GM18505 (cell line): ENCODE data around the gene ARL10.

Experiments
- ATAC-seq: cut with Tn5 transposase; IDR thresholded peaks from one replicate; pipeline ENCODE4 v1.9.1; 2021; ENCODE audit not compliant: unreplicated experiment
- POLR2A ChIP-seq: IDR thresholded peaks from 4 replicates; pipeline ENCODE4 v1.6.1; 2011; ENCODE audit warnings: borderline replicate concordance; ENCODE audit not compliant: insufficient read depth, insufficient read length; ENCODE audit errors: extremely low read depth

The ARL10 gene

DNA sequence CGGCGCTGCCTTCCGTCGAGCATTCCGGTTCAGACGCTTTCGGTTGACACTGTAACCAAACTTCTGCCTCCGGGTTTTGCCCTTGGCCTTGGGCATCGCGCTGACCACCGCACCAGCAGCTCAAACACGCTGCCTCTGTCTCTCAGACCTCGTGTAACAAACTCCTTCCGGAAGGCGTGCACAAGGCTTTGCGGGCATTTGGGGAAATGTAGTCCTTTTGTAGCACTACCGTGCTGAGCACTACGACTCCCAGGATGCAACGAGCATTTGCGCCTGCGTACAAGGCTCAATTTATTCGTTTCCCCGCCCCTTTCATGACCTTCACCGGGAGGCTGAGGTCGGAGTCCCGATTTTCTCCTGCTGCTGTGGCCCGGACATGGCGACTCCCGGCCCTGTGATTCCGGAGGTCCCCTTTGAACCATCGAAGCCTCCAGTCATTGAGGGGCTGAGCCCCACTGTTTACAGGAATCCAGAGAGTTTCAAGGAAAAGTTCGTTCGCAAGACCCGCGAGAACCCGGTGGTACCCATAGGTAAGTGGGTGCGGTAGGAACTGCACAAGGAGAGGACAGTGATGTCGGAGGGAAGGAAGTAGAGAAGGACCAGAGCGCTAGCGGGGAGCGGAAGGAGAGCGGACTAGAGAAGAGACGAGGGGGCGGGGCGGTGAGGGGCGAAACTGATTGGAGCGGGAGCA, 23.3 kb downstream of the ARL10 start, which contains the start of the genes HIGD2A and NOP16:
TSS of gene HIGD2A (plus strand) at position 308 of the 691 bp plus-strand sequence. CDS start at position 377, 69 bp downstream.
TSS of gene NOP16 (minus strand) at position 155 of the 691 bp plus-strand sequence. CDS start at position 96, 59 bp downstream.
- ATAC-seq, result peak; percentile 89
- peak; percentile 81 for TF ChIP-seq POLR2A

DNA sequence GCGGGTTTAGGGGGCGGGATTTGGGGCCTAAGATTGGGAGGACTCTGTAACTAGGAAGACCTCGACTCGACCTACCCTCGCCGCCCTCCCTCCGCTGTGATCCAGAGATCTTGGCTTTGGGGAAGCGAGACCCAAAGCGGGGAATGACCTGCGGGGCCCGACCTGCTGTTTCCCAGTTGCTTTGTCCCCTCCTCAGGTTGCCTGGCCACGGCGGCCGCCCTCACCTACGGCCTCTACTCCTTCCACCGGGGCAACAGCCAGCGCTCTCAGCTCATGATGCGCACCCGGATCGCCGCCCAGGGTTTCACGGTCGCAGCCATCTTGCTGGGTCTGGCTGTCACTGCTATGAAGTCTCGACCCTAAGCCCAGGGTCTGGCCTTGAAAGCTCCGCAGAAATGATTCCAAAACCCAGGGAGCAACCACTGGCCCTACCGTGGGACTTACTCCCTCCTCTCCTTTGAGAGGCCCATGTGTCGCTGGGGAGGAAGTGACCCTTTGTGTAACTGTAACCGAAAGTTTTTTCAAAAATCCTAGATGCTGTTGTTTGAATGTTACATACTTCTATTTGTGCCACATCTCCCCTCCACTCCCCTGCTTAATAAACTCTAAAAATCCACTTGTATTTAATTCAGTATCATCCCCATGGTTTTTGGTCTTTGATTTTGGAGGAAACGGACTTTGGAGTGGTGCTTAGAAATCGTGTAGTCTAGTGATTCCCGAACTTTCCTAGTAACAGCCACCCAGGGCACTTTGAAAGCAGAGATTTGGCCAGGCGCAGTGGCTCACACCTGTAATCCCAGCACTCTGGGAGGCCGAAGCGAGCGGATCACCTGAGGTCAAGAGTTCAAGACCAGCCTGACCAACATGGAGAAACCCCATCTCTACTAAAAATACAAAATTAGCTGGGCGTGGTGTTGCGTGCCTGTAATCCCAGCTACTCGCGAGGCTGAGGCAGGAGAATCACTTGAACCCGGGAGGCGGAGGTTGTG, 24.1 kb downstream of the ARL10 start:
- ATAC-seq, result peak; percentile 35
- peak; percentile 83 for TF ChIP-seq POLR2A

DNA sequence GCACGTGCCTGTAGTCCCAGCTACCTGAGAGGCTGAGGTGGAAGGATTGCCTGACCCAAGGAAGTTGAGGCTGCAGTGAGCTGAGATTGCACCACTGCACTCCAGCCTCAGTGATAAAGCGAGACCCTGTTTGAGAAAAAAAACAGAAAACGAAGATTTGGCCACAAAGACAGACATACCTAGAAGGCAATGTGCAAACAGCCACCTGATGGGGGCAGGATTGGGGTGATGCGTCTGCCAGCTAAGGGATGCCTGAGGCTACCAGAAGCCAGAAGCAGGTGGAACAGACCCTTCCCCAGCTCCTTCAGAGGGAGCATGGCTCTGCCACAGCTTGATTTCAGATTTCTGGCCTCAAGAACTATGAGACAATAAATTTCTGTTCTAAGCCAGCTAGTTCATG, 26.2 kb downstream of the ARL10 start:
- ATAC-seq, result no peak
- TF ChIP-seq POLR2A, result no peak

DNA sequence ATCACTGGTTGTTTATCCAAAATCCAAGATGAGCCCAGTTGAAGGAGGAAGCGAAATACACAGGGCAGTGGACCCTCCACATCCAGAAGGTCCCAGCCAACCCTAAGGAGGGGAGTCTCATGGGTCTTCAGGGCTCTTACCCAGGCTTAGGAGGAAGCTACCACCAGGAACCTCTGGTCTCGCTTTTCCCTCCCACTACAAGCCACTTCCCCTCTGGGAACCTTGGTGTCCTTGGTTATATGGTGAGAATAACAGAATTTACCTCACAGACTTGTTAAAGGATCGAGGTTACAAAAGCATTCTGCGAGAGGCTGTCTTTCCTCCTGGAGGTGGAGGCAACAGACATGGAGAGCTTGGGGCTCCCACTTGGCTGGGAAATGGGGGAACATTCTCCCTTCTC, 26.7 kb downstream of the ARL10 start:
- TF ChIP-seq POLR2A, result no peak
- ATAC-seq, result no peak

DNA sequence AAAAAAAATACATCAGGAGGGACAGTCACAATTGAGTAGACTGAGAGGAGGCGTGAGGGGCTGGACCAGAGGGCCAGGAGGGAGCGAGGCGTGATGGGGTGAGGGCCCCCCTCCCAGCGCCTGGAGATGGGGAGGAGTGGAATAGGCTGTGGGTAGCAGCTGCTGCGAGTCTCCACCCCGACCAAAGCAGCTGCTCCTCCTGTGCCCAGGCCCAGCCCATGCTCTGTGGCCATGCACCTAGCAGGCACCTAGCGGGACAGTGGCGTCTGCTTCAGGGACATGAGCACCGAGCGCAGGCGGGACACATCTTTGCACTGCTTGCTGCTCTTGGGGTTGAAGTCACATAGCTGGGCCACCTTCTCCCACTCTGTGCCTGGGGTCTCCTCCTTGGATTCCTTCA, 27.2 kb downstream of the ARL10 start:
- ATAC-seq, result no peak
- TF ChIP-seq POLR2A, result no peak

DNA sequence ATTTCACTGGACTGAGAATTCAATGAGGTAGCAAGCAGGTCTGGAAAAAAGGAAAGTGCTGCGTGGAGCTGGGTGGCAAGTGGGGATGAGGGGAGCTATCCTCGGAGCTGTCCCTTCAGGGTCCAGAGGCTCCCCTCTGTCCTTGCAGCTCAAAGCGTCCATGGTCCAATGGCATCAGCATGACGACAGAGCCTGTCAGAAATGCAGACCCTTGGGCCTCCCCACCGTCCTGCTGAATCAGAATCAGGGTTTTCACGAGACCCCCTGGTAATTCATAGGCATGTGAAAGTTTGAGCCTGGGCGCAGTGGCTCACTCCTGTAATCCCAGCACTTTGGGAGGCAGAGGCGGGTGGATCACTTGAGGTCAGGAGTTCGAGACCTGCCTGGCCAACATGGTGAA, 28.8 kb downstream of the ARL10 start:
- ATAC-seq, result no peak

DNA sequence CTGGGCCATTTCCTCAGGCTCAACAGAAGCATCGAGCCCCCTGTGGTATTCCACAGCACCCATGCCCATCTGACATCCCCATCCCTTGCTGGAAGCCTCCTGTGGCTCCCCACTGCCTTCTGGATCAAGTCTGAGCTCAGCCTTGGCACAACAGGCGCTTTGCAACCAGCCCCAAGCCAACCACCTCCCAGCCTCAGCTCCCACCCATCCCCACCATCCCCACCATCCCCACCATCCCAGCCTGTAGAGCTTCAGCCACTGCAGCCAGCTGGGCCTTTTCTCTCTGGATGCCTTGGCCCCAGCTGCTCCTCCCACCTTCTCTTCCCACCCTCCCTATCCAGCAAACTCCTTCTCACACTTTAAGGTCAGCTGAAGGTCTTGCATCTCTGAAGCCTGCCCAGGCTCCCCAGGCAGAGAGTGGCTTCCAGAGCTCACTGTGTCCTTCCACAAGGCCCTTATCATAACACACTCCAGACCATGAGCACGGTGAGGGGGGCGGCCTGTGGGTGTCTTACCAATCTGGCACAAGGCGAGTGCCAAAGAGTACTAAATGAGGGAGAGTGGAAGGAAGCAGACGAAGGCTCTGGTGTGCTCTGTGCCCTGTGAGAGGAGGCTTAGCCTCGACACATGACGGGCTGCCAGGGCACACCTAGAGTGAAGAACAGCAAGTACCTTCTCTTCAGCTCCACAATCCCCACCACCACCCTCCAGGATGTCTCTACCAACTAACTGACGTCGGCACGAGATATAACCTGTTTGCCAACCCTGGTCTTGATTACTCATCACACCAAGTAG, 29.8 kb downstream of the ARL10 start:
- no peak for TF ChIP-seq POLR2A
- ATAC-seq, result no peak

More for the DNA sequence above, 28.8 kb downstream of the ARL10 start:
- no peak for TF ChIP-seq POLR2A

DNA sequence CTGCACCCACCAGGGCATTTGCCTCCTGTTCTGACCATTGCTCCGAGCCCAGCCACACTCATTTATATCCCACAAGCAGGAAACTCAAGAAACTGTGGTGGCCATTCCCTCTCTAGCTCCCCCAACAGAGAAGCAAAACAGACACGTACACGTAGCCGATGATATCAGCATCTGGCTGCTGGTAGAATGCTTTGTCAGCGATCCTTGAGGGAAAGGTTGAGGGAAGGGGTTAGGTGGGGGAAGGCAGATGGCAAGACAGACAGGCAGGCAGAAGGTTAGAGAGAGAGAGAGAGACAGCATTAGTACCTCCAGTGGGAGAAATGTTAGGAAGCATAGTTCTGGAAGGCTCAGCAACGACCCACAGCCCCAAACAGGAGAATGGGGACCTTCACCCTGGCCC, 31.0 kb downstream of the ARL10 start:
- TF ChIP-seq POLR2A, result no peak
- no peak for ATAC-seq

DNA sequence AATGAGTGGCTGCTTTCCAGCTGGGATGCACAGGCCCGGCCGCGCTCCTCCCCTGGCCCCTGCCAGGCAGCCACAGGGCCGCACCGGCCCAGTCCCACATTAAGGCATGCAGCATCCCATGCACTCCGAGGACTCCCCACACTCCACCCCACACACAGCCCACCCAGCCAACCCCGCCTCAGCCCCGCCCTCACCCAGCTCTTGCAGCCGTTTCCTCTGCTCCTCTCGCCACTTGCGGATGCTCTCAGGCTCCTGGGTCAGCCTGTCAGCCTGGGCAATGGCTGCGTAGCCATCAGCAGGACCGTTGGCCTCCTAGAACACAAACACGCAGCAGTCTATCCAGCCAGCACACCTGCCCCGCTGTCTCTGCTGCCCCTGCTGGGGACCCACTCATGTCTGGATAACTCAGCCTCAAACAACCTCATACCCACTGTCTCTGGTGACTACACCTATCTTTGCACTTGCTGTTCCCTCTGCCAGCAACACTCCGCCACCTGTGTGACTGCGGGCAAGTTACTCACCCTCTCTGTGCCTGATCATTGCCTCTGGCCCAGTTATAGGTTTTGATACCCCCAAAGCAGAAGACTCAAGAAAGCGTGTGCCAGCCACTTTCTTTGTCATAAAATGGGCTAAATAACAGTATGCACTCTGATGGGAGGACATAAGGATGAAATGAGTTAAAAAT, 32.6 kb downstream of the ARL10 start:
- TF ChIP-seq POLR2A, result no peak
- ATAC-seq, result no peak

DNA sequence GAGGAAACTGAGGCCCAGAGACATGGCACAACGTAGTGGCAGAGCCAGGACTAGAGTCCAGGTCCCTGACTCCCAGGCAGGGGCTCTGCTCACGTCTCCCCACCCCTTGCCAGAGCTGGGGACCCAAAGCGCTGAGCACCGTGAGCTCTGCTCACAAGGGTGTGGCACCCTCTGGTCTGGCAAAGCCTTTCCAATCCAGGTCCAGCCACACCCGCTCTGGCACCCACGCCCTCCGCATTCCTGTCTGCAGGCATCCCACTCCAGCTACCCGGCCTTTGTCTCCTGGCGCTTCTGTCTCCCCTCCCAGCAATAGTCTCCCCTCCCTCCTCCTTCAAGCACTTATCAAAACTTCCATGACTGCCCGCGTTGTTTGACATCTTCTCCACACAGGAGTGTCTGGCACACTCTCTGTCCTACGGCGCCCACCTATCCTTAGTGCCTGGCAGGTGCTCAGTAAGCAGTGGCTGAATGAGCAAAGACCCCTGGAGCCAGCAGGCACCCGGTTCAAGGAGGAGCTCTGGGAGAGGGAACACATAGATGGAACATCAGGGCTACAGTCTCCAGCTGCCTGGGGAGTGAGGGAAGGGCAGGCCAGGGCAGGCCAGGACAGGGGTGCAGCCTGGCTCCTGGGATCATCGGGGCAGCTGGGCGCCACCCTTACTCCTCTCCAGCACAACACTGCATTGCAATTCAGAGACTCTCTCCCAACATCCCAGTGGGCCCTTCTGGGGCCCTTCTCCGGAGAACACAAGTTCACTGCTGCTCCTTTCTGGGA, 35.3 kb downstream of the ARL10 start:
- no peak for ATAC-seq
- no peak for TF ChIP-seq POLR2A

DNA sequence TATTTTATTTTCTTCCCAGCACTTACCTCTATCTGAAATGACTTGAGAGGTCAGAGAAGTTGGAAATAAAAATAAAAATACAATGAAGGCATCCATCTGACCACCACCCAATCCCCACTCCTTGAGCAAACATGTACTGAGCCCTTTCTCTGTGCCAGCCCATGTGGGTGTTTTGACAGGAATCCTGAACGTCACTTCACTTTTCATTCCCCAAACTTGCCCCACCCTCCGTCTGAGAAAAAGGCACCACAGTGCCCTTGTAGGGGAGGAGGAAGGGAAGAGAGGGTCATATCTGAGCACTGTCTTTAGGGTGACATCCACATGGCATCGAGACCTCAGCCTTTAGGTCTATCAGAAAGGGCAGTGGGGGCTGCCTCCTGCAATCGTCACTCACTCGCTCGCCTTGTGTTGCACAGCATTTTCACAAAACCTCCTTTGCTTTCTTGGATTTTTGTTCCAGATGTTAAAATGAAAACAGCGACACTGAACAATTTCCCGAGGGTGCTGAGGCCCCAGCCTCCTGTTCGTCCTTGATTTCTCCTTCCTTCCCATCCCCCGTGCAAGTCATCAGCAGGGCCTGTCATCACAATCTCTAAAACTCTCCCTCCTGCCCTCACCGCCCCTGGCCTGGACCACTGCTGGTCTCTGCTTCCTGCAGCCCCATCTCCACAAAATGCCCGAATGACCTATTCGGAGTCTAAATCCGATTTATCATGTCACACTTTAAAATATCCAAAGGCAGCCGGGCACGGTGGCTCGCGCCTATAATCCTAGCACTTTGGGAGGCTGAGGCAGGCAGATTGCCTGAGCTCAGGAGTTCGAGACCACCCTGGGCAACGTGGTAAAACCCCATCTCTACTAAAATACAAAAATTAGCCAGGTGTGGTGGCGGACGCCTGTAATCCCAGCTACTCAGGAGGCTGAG, 36.3 kb downstream of the ARL10 start:
- TF ChIP-seq POLR2A, result no peak
- no peak for ATAC-seq
